K562 (cell line): ENCODE results near the gene PGBD1. TPM values are rescaled to one million over a fixed set of nuclear protein-coding genes. Genes with fewer than 3 reads are reported as not detected.

Experiments
- BCL6 ChIP-seq: fragments of 250-450 bp; sonication (Bioruptor Pico); IDR thresholded peaks from 2 replicates; pipeline ENCODE4 v1.4.0; 2020
- EP300 ChIP-seq: IDR thresholded peaks from 2 replicates; pipeline ENCODE4 v1.6.1; 2012; ENCODE audit warnings: low read length, improper control_type of control experiment
- ETV1 ChIP-seq: fragments of 450-650 bp; conservative IDR thresholded peaks from 2 replicates; pipeline ENCODE4 v1.6.1; 2016; ENCODE audit warnings: missing genetic modification characterization, control low read depth, low read depth, missing compliant biosample characterization
- ETV6 ChIP-seq, 3 experiments: fragments of 150-350 bp in 1 of 3; sonication (generic) in 1 of 3; formaldehyde crosslinking in 1 of 3; IDR thresholded peaks; 2 replicates each; pipeline versions ENCODE4 v1.6.1 to v1.8.0; 2014 to 2022; ENCODE audit warnings: borderline replicate concordance in 2 of 3, low read depth in 2 of 3, antibody characterized with exemption in 1 of 3, low read length in 1 of 3, mild to moderate bottlenecking in 1 of 3, missing genetic modification reagents in 1 of 3
- FOS ChIP-seq: IDR thresholded peaks from 3 replicates; pipeline ENCODE4 v1.6.1; 2011; ENCODE audit not compliant: insufficient read length; ENCODE audit errors: extremely low read depth
- GTF2B ChIP-seq: IDR thresholded peaks from 2 replicates; pipeline ENCODE4 v1.6.1; 2011; ENCODE audit not compliant: insufficient read length; ENCODE audit errors: extremely low read depth
- ID3 ChIP-seq, 2 experiments: fragments of 250-450 bp in 1 of 2; fragments of 450-650 bp in 1 of 2; sonication (Bioruptor Pico) in 1 of 2; IDR thresholded peaks; 2 replicates each; pipeline versions ENCODE4 v1.6.1 to v1.8.0; 2016 to 2021; ENCODE audit warnings: mild to moderate bottlenecking in 2 of 2, moderate library complexity in 2 of 2, missing compliant biosample characterization in 1 of 2, missing genetic modification characterization in 1 of 2
- IRF9 ChIP-seq: fragments of 450-650 bp; IDR thresholded peaks from 2 replicates; pipeline ENCODE4 v1.6.1; 2016; ENCODE audit warnings: missing biosample characterization, missing genetic modification characterization
- KAT8 ChIP-seq: fragments of 450-650 bp; IDR thresholded peaks from 2 replicates; pipeline ENCODE4 v1.6.1; 2016; ENCODE audit warnings: low read depth, mild to moderate bottlenecking
- LCOR ChIP-seq: sonication (generic); formaldehyde crosslinking; IDR thresholded peaks from 2 replicates; pipeline ENCODE4 v1.8.0; 2022; ENCODE audit warnings: mild to moderate bottlenecking, missing genetic modification reagents
- MEIS2 ChIP-seq: fragments of 450-650 bp; IDR thresholded peaks from 2 replicates; pipeline ENCODE4 v1.6.1; 2014; ENCODE audit warnings: mild to moderate bottlenecking; ENCODE audit not compliant: partially characterized antibody
- MTA1 ChIP-seq: fragments of 450-650 bp; IDR thresholded peaks from 2 replicates; pipeline ENCODE4 v1.6.1; 2017; ENCODE audit warnings: borderline replicate concordance
- POLR3A ChIP-seq: IDR thresholded peaks from 2 replicates; pipeline ENCODE4 v1.6.1; 2011; ENCODE audit warnings: borderline replicate concordance, mild to moderate bottlenecking, moderate library complexity; ENCODE audit not compliant: insufficient read length, insufficient read depth; ENCODE audit errors: extremely low read depth
- PYGO2 ChIP-seq: fragments of 450-650 bp; IDR thresholded peaks from 2 replicates; pipeline ENCODE4 v1.6.1; 2016; ENCODE audit warnings: mild to moderate bottlenecking, missing genetic modification characterization, moderate library complexity, missing compliant biosample characterization
- RUNX1 ChIP-seq: sonication (generic); IDR thresholded peaks from 2 replicates; pipeline ENCODE4 v1.6.1; 2016; ENCODE audit warnings: antibody characterized with exemption, low read depth
- SIN3A ChIP-seq, 2 experiments: fragments of 150-350 bp in 1 of 2; IDR thresholded peaks; 2 replicates each; pipeline ENCODE4 v1.6.1; 2011 to 2016; ENCODE audit warnings: borderline replicate concordance in 2 of 2, low read depth in 2 of 2, low read length in 2 of 2, mild to moderate bottlenecking in 2 of 2, moderate library complexity in 2 of 2; ENCODE audit not compliant: control insufficient read depth in 1 of 2
- STAT5A ChIP-seq: IDR thresholded peaks from 2 replicates; pipeline ENCODE4 v1.6.1; 2012; ENCODE audit warnings: low read length, inconsistent platforms, borderline replicate concordance
- TAF7 ChIP-seq: fragments of 450-650 bp; IDR thresholded peaks from 2 replicates; pipeline ENCODE4 v1.6.1; 2016; ENCODE audit warnings: missing genetic modification characterization, missing compliant biosample characterization
- TBL1XR1 ChIP-seq, 2 experiments: IDR thresholded peaks; 2 replicates each; pipeline ENCODE4 v1.6.1; 2012; ENCODE audit warnings: improper control_type of control experiment in 2 of 2, low read length in 2 of 2, mild to moderate bottlenecking in 1 of 2
- TOE1 ChIP-seq, 2 experiments: fragments of 450-650 bp in 1 of 2; sonication (generic) in 1 of 2; formaldehyde crosslinking in 1 of 2; IDR thresholded peaks; 2 replicates each; pipeline versions ENCODE4 v1.7.1 to v1.8.0; 2016 to 2022; ENCODE audit warnings: borderline replicate concordance in 2 of 2, mild to moderate bottlenecking in 2 of 2, antibody characterized with exemption in 1 of 2, inconsistent platforms in 1 of 2, low read depth in 1 of 2, missing genetic modification reagents in 1 of 2, moderate library complexity in 1 of 2
- XRCC4 ChIP-seq: IDR thresholded peaks from one replicate; pipeline ENCODE4 v1.6.1; 2011; ENCODE audit not compliant: insufficient read depth, insufficient read length; ENCODE audit errors: extremely low read depth
- XRCC5 ChIP-seq: fragments of 200-400 bp; formaldehyde crosslinking; IDR thresholded peaks from 2 replicates; pipeline ENCODE4 v1.6.1; 2017; ENCODE audit warnings: low read depth, mild to moderate bottlenecking, low read length
- ZBTB17 ChIP-seq: fragments of 450-650 bp; formaldehyde crosslinking; IDR thresholded peaks from 2 replicates; pipeline ENCODE4 v1.4.0; 2020; ENCODE audit warnings: mild to moderate bottlenecking
- ZEB2 ChIP-seq: fragments of 450-650 bp; IDR thresholded peaks from 2 replicates; pipeline ENCODE4 v1.6.1; 2016
- ZFX ChIP-seq: sonication (generic); formaldehyde crosslinking; IDR thresholded peaks from 2 replicates; pipeline ENCODE4 v1.8.0; 2022; ENCODE audit warnings: mild to moderate bottlenecking, missing genetic modification reagents, moderate library complexity
- ZKSCAN1 ChIP-seq: fragments of 150-350 bp; IDR thresholded peaks from 2 replicates; pipeline ENCODE4 v1.6.1; 2016; ENCODE audit warnings: low read depth, low read length
- polyA plus RNA-seq, 8 experiments: library from polyadenylated mRNA; depleted of rRNA in 4 of 8; stranded (reverse) in 5 of 8; unstranded in 3 of 8; fragments of >200 nt; fragmentation: Nextera tagmentation in 2 of 8; fragmentation: Illumina TruSeq in 1 of 8; extraction: Ambion mirVana in 2 of 8; extraction: Trizol in 1 of 8; gene quantifications; 2 replicates each; pipeline versions ENCODE4 v1.2.1 to v1.2.3, GENCODE V29; 2011 to 2014; ENCODE audit warnings: inconsistent platforms in 1 of 8, missing spikeins in 1 of 8
- total RNA-seq, 7 experiments: library from RNA; depleted of rRNA in 6 of 7; stranded (reverse); fragments of >200 nt in 6 of 7; fragmentation: Illumina TruSeq in 2 of 7; extraction: Trizol in 2 of 7; gene quantifications; 2 replicates each; pipeline versions ENCODE4 v1.2.1 to v1.2.3, GENCODE V29; 2011 to 2021; ENCODE audit warnings: low replicate concordance in 1 of 7

PGBD1 gene
- total and polyA plus RNA-seq, 9 of the 15 experiments (the other 6 are each of a cell fraction or from before 2014, with no cell fraction given): 3.3 to 9.0 (median 7.3) TPM

GRCh38 chr6:28266962-28267694 lies 14.2 kb upstream of the PGBD1 start, which contains the start of gene ZSCAN26 (continued):
- TF ChIP-seq IRF9 (no peak), LCOR (CRISPR knock-in tag) (no peak), FOS (no peak), BCL6 (CRISPR knock-in tag) (0 out of 2 replicates have a peak, but pooled peaks have one; percentile 14), MEIS2 (peak; percentile 3), EP300 (no peak), ZFX (CRISPR knock-in tag) (peak; percentile 100), XRCC5 (peak; percentile 76; the same call in 1 of the 2 replicates), ZBTB17 (peak; percentile 72), POLR3A (no peak), TOE1 (IDR thresholded peaks at IDR 0.05; ENCODE audit: borderline replicate concordance) (peak; percentile 69; the same call in 1 of the 2 replicates), TOE1 (CRISPR knock-in tag; IDR thresholded peaks at IDR 0.05; ENCODE audit: borderline replicate concordance, low read depth) (peak; percentile 88; the same call in 1 of the 2 replicates), ETV6 (IDR thresholded peaks at IDR 0.05; ENCODE audit: borderline replicate concordance in 1 of 2, low read depth in 2 of 2, low read length in 1 of 2) (no peak), ETV6 (CRISPR knock-in tag; IDR thresholded peaks at IDR 0.05; ENCODE audit: borderline replicate concordance) (no peak), MTA1 (peak; percentile 59), RUNX1 (no peak), TBL1XR1 (IDR thresholded peaks at IDR 0.05; ENCODE audit: low read length in 2 of 2) (no peak), ETV1 (tag) (peak; percentile 45; the same call in 1 of the 2 replicates), GTF2B (peak; percentile 21), STAT5A (no peak; the same call in 1 of the 2 replicates), PYGO2 (tag) (no peak), KAT8 (no peak), TAF7 (tag) (peak; percentile 95), SIN3A (IDR thresholded peaks at IDR 0.05; ENCODE audit: borderline replicate concordance in 2 of 2, control insufficient read depth in 1 of 2, low read depth in 2 of 2, low read length in 2 of 2) (peak in 1 of 2 experiments; percentile 91), ID3 (CRISPR knock-in tag; IDR thresholded peaks at IDR 0.05) (no peak), ID3 (tag; IDR thresholded peaks at IDR 0.05) (peak; percentile 75; the same call in 1 of the 2 replicates), XRCC4 (no peak), ZKSCAN1 (peak; percentile 65; the same call in 1 of the 2 replicates), ZEB2 (no peak; the same call in none of the 2 replicates)
